Stimulated activated CD8-positive, alpha-beta memory T cell treated with anti-CD3 and anti-CD28 coated beads, Interleukin-2, amount 100 ng/mL, for 48 hours (primary cell): ENCODE results near the gene FIBP.

ENCODE experiments used
- DNase-seq, 2 donors: peaks; one replicate each; pipeline ENCODE4 v3.0.0-alpha.2; 2020; ENCODE audit warnings: low read depth in 2 of 2

The FIBP gene

GRCh38 chr11:65870706-65871681 lies 17.3 kb downstream of the FIBP start:
- DNase-seq = no peak

DNA sequence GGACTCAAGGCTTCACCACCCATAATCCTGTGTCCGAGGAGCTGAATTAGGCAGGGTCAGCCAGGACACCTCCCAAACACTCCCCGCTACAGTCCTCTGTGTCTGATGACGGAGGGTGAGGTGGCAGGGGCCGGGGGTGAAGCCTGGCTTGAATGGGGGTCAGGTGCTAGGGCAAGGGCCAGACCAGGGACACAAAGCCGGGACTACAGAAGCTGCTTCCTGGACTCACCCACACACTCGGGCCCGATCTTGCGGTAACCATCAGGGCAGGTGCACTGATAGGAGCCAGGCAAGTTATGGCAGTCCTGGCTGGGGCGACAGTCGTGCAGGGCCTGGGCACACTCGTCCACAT lies 18.0 kb downstream of the FIBP start:
- no peak for DNase-seq

DNA sequence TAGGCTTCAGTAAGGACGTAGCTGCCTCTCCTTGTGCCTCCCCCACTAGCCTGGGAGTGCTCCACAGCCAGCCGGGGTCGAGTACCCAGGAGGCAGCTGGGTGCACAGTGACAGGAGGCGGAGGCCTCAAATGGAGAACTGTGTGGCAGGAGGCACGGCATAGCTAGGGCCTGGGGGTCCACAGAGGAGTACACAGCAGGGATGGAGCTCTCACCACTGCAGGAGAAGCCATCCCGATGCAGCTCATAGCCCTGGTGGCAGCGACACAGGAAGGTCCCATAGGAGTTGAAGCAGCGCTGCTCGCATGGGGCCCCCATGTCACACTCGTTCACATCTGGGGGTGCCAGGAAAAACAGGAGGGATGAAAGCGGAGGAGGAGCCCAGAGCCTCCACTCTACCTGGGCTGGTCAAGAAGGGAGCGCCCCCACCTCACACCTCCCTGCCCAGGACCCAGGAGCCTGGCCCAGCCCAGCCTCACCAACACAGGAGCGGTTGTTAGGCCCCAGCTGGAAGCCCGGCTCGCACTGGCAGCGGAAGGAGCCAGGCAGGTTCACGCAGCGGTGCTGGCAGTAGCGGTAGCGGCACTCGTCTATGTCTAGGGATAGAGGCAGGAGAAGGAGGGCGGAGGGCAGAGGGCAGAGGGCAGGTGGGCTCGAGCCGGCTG lies 18.5 kb downstream of the FIBP start:
- no peak for DNase-seq

DNA sequence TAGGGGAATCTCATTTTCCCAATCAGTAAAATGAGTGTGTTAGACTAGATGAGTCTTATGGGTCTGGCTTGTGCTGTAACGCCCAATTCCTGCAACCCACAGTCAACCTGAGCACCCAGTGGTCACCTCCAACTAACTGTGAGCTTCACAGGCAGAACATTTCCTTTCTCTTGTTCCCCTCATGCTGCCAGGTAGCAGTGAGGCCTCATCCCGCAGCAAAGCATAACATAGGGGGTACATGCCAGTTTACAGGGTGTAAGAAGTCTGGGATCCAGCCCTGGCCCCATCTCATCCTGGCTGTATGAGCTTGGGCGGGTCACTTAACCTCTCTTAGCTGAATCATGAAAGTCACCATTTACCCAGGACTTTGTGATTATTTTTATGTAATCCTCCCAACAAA lies 19.4 kb downstream of the FIBP start:
- no peak for DNase-seq

- DNase-seq = no peak
Observed at GRCh38 chr11:65868076-65868667, 20.1 kb downstream of the FIBP start.

DNA sequence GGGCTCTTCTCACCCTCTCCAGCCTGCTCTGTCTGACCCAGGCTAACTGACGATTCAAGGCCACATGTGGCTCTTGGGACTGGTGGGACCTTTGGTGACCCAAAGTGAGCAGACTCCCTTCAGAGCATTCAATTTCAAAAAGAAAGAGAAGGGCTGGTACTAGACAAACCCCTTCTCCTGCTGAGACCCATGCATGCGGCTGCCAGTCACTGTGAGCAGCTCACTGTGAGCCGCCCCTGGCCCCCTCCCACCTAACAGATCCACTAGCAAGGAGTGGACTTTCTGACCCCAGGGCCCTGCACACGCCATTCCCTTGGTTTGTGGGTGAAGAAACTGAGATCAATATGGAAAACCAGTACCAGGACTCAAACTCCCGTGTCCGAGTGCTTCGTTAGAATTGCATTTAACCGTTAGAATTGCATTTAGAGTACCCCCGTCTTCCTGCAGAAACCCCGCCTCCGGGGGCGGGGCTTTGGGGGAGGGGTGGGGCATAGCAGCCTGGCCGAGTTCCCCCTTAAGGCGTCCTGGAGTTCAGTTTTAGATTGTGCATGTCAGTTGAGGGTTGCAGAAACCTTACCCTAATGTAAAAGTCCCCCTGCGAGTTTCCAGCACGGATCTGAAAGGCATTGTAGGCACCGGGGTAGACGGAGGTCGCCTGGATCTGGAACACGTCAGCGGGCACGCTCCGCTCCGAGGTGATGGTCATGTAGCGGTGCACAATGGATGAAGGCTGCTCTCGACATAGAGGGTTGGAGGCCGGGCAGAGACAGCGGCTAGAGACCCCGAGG lies 20.8 kb downstream of the FIBP start:
- no peak for DNase-seq

DNA sequence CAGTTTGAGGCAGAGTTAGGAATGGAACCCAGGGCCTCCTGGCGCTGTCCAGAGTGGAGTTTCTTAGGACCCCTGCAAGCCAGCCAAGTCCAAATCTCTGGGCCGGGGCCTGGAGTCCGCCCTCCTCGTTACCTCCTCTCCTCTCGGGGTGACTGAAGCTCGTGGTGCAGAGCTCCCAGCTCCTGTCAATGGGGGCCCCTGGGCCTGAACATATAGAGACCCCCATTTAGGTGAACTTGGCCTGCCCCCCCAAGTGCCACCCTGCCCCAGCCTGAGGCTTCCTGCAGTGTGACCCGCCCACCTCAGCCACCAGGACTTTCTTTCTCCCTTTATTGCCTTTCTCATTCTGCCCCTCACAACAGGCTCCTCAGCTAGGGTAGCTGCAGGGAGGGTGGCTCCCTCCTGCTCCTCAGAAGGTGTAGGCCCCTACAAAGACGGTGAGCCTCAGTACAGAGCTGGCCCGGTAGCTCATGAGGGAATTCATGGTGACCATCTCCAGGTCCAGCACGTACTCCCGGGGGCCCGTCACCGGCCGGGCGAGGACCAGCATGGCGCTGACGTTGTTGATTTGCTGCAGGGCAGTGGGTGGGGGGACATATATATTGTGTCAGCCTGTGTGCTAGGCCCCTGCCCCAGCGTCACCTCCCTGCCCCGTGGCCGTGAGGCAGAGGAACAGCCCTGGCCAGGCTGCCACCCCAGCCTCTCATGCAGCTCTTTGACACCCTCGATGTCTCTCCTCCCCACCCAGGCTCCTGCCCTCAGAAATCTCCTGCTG lies 21.6 kb downstream of the FIBP start:
- DNase-seq = no peak

- DNase-seq = no peak
Observed at GRCh38 chr11:65865550-65866172, 22.6 kb downstream of the FIBP start.

GRCh38 chr11:65864706-65865471 lies 23.4 kb downstream of the FIBP start:
- no peak for DNase-seq

DNA sequence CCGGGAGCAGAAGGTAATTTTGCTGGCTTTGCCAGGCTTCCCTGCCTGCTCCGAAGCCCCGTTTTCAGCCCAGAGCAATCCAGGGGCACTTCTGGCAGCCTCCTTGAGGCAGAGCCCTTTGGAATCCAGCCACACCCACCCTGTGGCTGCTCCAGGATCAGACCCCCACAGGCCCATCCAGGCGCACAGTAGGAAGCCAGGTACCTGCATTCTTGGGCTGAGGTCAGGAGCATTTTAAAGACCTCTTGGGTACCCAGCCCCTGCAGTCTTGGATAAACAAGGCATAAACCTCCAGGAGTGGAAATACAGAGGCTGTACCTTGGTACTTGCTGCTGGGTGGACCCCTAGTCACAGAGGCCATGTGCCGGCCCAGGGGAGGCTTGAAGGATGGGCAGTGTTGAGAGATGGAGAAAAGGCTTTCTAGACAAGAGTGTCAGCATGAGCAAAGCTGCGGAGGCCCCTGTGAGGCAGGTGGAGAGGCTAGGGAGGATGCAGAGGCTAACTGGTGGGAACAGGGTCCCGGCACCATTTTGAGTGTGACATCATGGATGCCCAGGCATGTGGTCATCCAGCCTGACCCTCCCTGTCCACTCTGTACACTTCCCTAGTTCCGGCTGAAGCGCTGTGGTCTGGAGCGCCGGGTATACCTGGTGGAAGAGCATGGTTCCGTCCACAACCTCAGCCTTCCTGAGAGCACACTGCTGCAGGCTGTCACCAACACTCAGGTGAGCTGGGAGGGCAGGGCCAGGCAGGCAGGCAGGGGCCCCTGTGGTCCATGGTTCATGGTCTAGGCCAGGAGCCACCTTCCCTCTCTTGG lies 24.2 kb downstream of the FIBP start:
- no peak for DNase-seq

DNA sequence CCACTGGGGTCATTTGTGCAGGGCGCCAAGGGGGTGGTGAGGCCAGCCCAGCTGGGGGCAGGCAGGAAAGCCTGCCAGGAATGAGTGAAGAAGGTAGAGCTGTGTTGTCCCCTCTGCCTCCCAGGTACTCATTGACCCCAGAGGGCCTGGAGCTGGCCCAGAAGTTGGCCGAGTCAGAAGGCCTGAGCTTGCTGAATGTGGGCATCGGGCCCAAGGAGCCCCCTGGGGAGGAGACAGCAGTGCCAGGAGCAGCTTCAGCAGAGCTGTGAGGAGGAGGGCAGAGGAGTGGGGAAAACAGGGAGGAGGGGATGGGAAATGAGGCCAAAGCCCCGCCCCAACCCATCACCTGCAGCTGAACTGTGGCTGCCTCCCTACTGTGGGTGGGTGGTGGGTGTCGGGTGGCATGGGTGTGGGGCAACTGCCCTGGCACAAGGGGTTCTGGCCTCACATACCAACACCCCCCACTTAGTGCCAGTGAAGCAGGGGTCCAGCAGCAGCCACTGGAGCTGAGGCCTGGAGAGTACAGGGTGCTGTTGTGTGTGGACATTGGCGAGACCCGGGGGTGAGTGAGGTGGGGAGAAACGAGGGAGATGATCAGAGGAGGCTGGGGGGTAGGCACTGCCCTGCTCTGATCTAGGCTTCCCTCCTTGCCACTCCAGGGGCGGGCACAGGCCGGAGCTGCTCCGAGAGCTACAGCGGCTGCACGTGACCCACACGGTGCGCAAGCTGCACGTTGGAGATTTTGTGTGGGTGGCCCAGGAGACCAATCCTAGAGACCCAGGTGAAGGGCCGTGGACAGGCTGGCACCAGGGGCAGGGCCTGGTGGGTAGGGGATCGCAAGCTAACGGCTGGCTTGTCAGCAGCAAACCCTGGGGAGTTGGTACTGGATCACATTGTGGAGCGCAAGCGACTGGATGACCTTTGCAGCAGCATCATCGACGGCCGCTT lies 25.1 kb downstream of the FIBP start:
- no peak for DNase-seq

DNA sequence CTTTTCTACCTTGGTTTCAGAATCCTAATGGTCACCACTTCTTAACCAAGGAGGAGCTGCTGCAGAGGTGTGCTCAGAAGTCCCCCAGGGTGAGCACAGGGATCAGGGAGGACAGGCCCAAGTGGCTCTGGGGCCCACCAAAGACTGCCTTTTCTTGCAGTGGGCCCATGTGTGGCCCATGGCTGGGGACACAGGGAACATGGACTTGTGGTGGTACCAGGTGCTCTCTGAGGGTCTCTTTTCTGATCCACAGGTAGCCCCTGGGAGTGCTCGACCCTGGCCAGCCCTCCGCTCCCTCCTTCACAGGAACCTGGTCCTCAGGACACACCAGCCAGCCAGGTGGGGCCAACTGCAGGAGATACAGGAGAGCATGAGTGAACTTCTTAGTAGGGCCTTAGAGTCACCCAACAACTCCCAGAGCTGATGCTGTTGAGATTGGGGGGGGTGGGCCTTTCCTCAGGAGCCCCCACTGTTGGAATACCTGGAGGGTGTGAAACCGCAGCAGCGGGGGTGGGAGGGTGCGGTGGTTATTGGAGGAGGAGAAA lies 26.0 kb downstream of the FIBP start:
- no peak for DNase-seq

GRCh38 chr11:65861533-65862183 lies 26.6 kb downstream of the FIBP start:
- DNase-seq = no peak

GRCh38 chr11:65861165-65861505 lies 27.1 kb downstream of the FIBP start:
- no peak for DNase-seq

DNA sequence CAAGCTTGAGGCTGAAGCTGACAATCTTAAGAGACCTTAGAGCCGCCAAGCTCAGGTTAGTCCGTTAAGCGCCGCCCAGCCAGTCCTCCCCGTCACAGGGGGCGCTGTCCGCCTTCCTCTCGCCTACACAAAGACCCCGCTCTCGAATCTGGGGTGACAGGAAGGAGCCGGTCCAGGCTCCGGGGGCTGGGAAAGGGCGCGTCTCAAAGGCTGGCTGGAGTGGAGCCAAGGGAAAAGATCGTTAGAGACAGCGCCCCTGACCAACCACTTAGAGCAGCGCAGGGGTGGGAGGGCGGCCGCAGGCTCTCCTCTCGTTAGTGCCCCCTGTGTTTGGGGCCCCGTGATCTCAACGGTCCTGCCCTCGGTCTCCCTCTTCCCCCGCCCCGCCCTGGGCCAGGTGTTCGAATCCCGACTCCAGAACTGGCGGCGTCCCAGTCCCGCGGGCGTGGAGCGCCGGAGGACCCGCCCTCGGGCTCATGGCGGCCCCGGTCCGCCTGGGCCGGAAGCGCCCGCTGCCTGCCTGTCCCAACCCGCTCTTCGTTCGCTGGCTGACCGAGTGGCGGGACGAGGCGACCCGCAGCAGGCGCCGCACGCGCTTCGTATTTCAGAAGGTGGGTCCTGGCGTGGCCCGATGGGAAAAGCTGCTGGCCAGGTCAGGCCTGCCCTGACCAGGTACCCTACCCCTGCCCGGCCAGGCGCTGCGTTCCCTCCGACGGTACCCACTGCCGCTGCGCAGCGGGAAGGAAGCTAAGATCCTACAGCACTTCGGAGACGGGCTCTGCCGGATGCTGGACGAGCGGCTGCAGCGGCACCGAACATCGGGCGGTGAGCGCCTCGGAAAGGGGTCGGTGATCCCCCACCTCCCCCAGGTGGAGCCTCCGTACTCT lies 27.8 kb downstream of the FIBP start, which contains the start of gene MUS81:
TSS of gene MUS81 (plus strand) at position 156 of the 887 bp plus-strand sequence. CDS start at position 477, 321 bp downstream.
- DNase-seq = peak; percentile 91 to 96

DNA sequence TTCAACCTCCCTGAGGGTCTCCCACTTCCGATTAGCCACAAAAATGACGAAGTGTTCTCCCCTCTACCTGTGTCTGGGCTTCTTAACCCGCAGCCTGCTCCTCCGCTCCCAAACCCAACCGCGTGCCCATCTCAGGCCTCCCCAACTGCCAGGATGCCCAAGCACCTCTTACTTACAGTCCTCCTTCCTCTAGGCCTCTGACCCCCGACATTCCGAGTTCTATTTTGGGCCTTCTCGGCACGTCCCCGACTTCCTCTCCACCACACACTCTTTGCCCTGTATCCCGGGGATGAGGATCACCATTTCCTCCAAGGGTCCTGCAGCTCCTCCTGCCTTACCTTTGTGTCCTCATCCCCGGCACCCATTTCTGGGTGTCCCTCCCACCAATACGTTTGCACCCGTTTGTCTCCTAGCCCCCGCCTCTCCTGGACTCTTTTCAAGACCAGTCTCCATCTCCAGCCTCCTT lies 28.4 kb downstream of the FIBP start:
- DNase-seq = no peak
